ENCODE results near the gene TBX2. TPM values are rescaled to one million over a fixed set of nuclear protein-coding genes. Genes with fewer than 3 reads are reported as not detected.

The TBX2 gene
- total and polyA plus RNA-seq, 5 experiments from 2014 or later, result 0.13 TPM; not detected in 4

- Mint-ChIP-seq H3K4me3 (no peak overlapping the region), H3K36me3 (no peaks in the 10 kb centered on the region), H3K9me3 (no peaks in the 10 kb centered on the region), H3K27ac (peak overlapping the region in 1 of 10 donors; percentile 19), H3K4me1 (peaks cover 0 to 5% (median 1%) of the 10 kb centered on the region in 4 donors), H3K27me3 (no peaks in the 10 kb centered on the region)
- ATAC-seq, result no peak
- POLR2A ChIA-PET, result interaction anchor here (0.6 kb wide), 1 partner anchor 325 kb away, joined by 6 read pairs; no protein-coding TSS in a partner anchor
- no peak for DNase-seq
Observed at GRCh38 chr17:61362852-61363600, 36.6 kb upstream of the TBX2 start.

DNA sequence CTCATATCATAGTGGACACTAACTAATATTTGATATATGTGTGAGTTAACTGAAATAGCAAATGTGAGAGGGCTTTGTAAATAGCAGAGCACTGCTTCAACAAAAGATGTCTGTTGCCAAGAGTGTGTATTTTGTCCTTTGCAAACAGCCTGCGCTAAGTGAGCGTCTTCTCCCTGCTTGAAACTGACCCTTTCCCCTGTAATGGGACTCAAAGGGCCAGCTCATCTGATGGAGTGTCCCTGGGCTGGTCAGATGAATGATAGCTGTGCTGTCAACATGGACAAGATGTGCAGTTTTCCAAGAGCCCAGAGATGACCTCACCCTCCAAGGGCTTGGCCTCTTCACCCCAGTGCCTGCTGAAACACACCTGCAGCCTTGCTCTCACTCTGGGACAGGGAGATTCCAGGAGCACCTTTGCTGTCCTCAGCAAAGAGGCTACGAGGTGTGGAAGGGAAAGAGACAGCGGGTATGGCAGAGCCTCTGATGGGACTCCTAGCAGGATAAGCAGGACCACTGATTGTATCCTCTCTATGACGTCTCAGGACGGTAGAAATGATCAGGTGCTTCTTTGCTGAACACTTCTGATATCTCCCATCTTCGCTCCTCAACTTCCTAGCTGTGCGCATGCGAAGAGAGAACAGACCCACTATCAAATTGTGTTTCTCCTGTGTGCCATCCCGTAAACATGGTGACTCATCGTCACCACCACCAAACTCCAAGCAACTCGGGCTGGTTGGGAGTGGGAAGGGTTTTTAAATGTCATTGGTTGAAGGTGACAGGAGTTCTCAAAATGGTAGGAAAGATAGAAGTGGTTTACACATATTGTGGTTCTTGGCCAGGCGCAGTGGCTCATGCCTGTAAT lies 35.8 kb upstream of the TBX2 start:
- DNase-seq (no peak), ATAC-seq (no peak)
- POLR2A ChIA-PET, result interaction anchor here (0.6 kb wide), 1 partner anchor 326 kb away, joined by 6 read pairs; no protein-coding TSS in a partner anchor
- Mint-ChIP-seq H3K4me1 (peaks cover 0 to 2% (median under 1%) of the 10 kb centered on the region in 4 donors), H3K4me3 (no peak overlapping the region), H3K36me3 (peaks cover 0 to under 1% (median 0%) of the 10 kb centered on the region in 3 donors), H3K9me3 (no peaks in the 10 kb centered on the region), H3K27me3 (no peaks in the 10 kb centered on the region), H3K27ac (no peak overlapping the region)

- H3K27me3 Mint-ChIP-seq, result no peaks in the 10 kb centered on the region
- POLR2A ChIA-PET, result no interaction called here
- DNase-seq (no peak), ATAC-seq (no peak)
- no peak overlapping the region for H3K4me3 Mint-ChIP-seq
- H3K4me1 Mint-ChIP-seq, result no peaks in the 10 kb centered on the region
- H3K27ac Mint-ChIP-seq, result no peak overlapping the region
- H3K9me3 Mint-ChIP-seq, result no peaks in the 10 kb centered on the region
- peaks cover 0 to 3% (median 3%) of the 10 kb centered on the region in 3 donors for H3K36me3 Mint-ChIP-seq
Observed at GRCh38 chr17:61364463-61364846, 35.2 kb upstream of the TBX2 start.

DNA sequence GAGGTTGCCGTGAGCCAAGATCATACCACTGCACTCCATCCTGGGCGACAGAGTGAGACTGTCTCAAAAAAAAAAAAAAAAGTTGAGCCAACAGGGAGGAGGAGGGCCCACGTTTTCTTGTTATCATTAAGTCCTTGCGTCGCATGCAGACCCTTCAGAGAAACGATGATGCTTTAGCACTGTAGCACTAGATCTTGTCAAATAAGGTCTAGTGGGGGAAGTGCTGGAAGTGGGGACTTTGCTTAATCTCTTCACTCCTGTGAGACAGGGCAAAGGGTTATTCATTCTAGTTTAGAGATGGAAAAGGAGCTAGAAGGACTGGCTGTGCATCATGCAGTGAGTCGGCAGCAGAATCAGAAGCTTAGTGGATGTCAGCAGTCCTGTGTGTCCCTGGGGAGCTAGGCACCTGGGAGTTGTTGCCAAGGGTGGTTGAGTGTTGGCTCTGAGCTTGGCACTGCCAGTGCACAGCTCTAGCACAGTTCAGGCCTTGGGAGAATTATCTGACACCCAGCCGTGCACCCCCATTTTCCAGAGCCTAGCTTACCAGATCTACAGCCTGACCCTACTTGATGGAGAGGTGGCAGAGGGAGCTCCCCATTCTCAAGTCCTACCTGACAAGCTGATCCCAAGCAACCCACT lies 33.4 kb upstream of the TBX2 start:
- Mint-ChIP-seq H3K9me3 (no peaks in the 10 kb centered on the region), H3K4me3 (no peak overlapping the region), H3K27me3 (no peaks in the 10 kb centered on the region), H3K36me3 (peaks cover 0 to 9% (median 3%) of the 10 kb centered on the region in 3 donors), H3K27ac (no peak overlapping the region), H3K4me1 (no peaks in the 10 kb centered on the region)
- ATAC-seq (no peak), DNase-seq (no peak)
- POLR2A ChIA-PET, result no interaction called here

DNA sequence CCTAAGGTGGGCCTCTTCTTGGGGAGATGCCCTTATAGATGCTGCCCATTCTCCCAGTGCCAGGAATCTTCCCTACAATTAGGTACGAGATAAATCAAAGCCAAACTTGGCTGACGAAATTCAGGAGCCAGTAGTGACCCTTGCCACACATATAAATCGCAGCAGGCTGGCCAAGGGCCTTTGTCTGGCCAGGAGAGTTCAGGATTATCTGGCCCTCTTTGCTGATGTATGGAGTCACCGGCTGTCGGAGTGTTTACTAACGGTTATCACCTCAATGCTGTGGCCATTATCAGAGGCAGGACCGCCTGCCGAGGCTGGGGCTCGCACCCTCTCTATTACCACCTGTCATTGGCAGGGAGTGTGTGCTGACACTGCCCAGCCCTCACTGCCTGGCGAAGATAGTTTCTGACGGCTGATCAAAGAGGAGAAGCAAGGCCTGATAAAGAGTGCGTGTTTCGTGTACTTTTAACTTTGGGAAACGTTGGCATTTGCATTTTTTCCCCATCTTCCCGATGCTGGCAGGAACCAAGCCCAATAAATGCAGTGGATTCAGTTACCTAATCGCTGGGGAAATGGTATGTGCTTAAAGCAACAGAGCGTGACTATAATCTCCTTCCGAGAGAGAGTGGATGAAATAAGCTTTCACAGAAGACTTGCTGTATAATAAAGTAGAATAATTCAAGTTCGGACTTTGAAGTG lies 32.8 kb upstream of the TBX2 start:
- Mint-ChIP-seq H3K27me3 (no peaks in the 10 kb centered on the region), H3K36me3 (peaks cover 0 to 10% (median 3%) of the 10 kb centered on the region in 3 donors), H3K4me3 (no peak overlapping the region), H3K4me1 (no peaks in the 10 kb centered on the region), H3K9me3 (no peaks in the 10 kb centered on the region), H3K27ac (no peak overlapping the region)
- ATAC-seq, result no peak
- no peak for DNase-seq
- POLR2A ChIA-PET, result no interaction called here

DNA sequence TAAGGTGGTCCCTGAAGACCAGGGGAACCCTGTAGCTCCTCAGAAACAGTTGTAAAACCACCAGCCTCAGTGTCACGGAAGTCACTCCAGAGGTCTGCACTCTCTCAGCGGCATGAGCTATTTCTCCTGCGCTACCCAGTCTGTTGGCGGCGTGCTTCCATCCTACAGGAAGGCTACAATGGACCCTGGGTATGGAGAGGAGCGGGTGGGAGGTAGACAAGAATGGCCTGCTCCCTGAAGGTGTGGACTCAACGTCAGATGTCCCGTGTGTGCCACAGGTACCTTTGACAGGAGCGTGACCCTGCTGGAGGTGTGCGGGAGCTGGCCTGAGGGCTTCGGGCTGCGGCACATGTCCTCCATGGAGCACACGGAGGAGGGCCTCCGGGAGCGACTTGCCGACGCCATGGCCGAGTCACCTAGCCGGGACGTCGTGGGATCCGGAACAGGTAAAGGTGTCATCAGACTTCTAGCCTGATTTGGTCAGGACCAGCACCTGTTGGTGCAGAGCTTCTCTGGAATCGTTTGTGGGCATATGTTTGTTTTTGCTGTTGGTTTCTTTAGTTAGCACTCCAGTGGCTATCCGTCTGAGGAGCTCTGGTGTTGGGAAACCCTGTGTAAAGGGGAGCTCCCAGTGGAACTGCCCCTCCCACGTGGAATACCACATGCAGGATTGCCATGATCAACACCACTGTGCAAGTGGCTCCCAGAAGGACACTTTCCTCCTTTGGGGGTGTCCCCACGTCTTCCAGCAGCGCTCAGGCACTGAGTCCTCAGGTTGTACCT lies 31.4 kb upstream of the TBX2 start:
- Mint-ChIP-seq H3K9me3 (no peaks in the 10 kb centered on the region), H3K4me1 (peaks cover 0 to 3% (median 0%) of the 10 kb centered on the region in 4 donors), H3K36me3 (peaks cover 0 to 13% (median 3%) of the 10 kb centered on the region in 3 donors), H3K27me3 (no peaks in the 10 kb centered on the region), H3K4me3 (no peak overlapping the region), H3K27ac (peak overlapping the region in 1 of 10 donors; percentile 66)
- ATAC-seq (no peak), DNase-seq (no peak)
- POLR2A ChIA-PET, result no interaction called here

DNA sequence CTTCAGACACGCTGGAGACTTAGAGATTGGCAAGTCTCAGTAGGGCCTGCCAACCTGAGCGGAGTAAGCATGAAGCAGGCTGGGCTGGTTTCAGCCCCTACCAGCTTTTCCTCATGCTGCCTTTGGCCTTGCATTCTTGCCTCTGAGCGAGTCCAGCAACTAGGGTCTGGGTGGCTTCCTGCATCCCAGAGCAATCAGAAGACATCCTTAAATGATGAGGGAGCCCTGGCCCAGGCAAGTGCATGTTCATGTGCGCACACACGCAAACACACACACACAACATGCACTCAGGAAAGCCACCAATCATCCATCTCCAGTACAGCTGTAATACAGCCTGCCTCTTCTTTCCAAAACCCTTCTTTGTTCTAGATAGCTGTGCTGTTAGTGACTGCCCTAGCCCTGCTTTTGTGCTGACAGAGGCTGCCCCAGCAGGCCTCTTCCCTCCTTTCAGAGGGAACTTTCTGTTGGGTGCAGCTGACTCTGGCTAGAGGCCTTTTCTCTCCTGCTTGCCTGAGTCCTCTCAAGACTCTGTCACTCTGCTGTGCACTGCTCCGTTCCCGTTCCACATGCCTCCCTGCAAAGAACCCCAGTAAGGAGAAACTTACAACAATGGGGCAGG lies 30.7 kb upstream of the TBX2 start:
- no peaks in the 10 kb centered on the region for H3K9me3 Mint-ChIP-seq
- H3K36me3 Mint-ChIP-seq, result peaks cover 0 to 13% (median 3%) of the 10 kb centered on the region in 3 donors
- POLR2A ChIA-PET, result no interaction called here
- H3K27ac Mint-ChIP-seq, result peak overlapping the region in 2 of 10 donors; percentile 22 to 23
- no peak overlapping the region for H3K4me3 Mint-ChIP-seq
- DNase-seq (no peak), ATAC-seq (no peak)
- peaks cover 0 to 3% (median 0%) of the 10 kb centered on the region in 4 donors for H3K4me1 Mint-ChIP-seq
- no peaks in the 10 kb centered on the region for H3K27me3 Mint-ChIP-seq

DNA sequence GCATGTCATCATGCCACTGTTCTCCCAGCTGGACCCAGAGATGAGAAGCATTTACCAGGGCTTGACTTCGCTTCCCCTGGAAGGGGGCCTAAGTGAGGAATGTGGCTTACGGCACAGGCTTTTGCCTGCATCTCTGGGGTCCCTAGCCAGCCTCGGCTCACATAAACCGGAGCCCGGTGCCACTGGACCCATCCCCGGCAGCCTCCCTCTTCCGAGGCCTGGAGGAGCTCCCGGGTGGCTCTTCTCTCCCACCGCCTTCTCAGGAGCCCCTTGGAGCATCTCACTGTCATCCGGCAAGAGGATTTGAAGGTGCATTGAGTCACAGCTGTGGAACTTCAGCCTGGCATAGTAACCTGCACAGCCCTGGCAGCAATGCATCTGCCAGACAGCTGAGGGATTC lies 29.9 kb upstream of the TBX2 start:
- Mint-ChIP-seq H3K27me3 (no peaks in the 10 kb centered on the region), H3K9me3 (no peaks in the 10 kb centered on the region), H3K27ac (peak overlapping the region in 1 of 10 donors; percentile 23), H3K36me3 (peaks cover 0 to 13% (median 3%) of the 10 kb centered on the region in 3 donors), H3K4me1 (peaks cover 0 to 4% (median 0%) of the 10 kb centered on the region in 4 donors), H3K4me3 (no peak overlapping the region)
- no peak for DNase-seq
- no peak for ATAC-seq
- POLR2A ChIA-PET, result no interaction called here

DNA sequence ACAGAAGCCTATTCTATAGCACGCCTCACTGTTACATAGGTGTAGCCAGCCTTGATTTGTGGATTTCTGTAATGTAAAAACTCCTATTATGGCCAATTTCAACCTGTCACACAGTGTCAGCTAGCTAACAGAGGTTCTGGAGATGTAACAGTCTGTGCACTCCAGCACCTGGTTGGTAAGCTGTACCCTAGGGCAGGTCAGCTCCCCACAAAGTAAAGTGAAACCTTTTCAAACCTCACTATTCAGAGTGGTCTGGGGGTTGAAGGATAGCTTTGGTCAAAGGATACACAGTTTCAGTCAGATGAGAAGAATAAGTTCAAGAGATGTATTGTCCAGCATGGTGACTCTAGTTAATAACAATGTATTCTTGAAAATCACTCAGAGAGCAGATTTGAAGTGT lies 28.5 kb upstream of the TBX2 start:
- Mint-ChIP-seq H3K4me1 (peaks cover 0 to 4% (median 0%) of the 10 kb centered on the region in 4 donors), H3K27ac (peak overlapping the region in 1 of 10 donors; percentile 27), H3K4me3 (no peak overlapping the region), H3K27me3 (no peaks in the 10 kb centered on the region), H3K36me3 (peaks cover 0 to 13% (median 3%) of the 10 kb centered on the region in 3 donors), H3K9me3 (no peaks in the 10 kb centered on the region)
- POLR2A ChIA-PET, result no interaction called here
- DNase-seq (no peak), ATAC-seq (no peak)

GRCh38 chr17:61371606-61372005 lies 28.0 kb upstream of the TBX2 start:
- Mint-ChIP-seq H3K9me3 (no peaks in the 10 kb centered on the region), H3K4me1 (peaks cover 0 to 4% (median 0%) of the 10 kb centered on the region in 4 donors), H3K27ac (no peak overlapping the region), H3K27me3 (no peaks in the 10 kb centered on the region), H3K36me3 (peaks cover 0 to 15% (median 3%) of the 10 kb centered on the region in 3 donors), H3K4me3 (no peak overlapping the region)
- no peak for ATAC-seq
- DNase-seq, result no peak
- POLR2A ChIA-PET, result no interaction called here

GRCh38 chr17:61372436-61372835 lies 27.2 kb upstream of the TBX2 start:
- no peak overlapping the region for H3K4me3 Mint-ChIP-seq
- ATAC-seq (no peak), DNase-seq (no peak)
- peaks cover 0 to 4% (median 0%) of the 10 kb centered on the region in 4 donors for H3K4me1 Mint-ChIP-seq
- H3K27me3 Mint-ChIP-seq, result no peaks in the 10 kb centered on the region
- H3K9me3 Mint-ChIP-seq, result no peaks in the 10 kb centered on the region
- H3K27ac Mint-ChIP-seq, result no peak overlapping the region
- H3K36me3 Mint-ChIP-seq, result peaks cover 0 to 15% (median 3%) of the 10 kb centered on the region in 3 donors
- POLR2A ChIA-PET, result no interaction called here
